NCI-H524 (cell line): ENCODE measurements around the gene ARHGAP8.
"Not testable (repeated sequence)": the region's sequence is repeated elsewhere in the genome, so short reads cannot be mapped to it uniquely, and the experiment has no call there.

Experiments used
- DNase-seq, 2 experiments: peaks; one replicate each; lab custom pipeline; 2025; lab: John Stamatoyannopoulos, UW

ARHGAP8 gene

GRCh38 chr22:44828193-44828592 lies 75.8 kb downstream of the ARHGAP8 start:
- no peak for DNase-seq

- no peak for DNase-seq
Measured at GRCh38 chr22:44831885-44832284, 79.5 kb downstream of the ARHGAP8 start.

GRCh38 chr22:44834065-44834464 lies 81.7 kb downstream of the ARHGAP8 start:
- no peak for DNase-seq

- DNase-seq = no peak
Measured at GRCh38 chr22:44837481-44837880, 85.1 kb downstream of the ARHGAP8 start.

- DNase-seq = no peak
Measured at GRCh38 chr22:44838316-44839016, 86.1 kb downstream of the ARHGAP8 start.

- DNase-seq = peak in 1 of 2 experiments; percentile 6
Measured at GRCh38 chr22:44839061-44839460, 86.7 kb downstream of the ARHGAP8 start.

GRCh38 chr22:44839721-44840120 lies 87.3 kb downstream of the ARHGAP8 start:
- no peak for DNase-seq

- DNase-seq = no peak
Measured at GRCh38 chr22:44840611-44841322, 88.4 kb downstream of the ARHGAP8 start.

GRCh38 chr22:44842417-44842816 lies 90.0 kb downstream of the ARHGAP8 start:
- DNase-seq = no peak

GRCh38 chr22:44845191-44845590 lies 92.8 kb downstream of the ARHGAP8 start:
- DNase-seq = no peak

GRCh38 chr22:44845796-44846720 lies 93.7 kb downstream of the ARHGAP8 start:
- DNase-seq = no peak

- DNase-seq = no peak
Measured at GRCh38 chr22:44846726-44847275, 94.4 kb downstream of the ARHGAP8 start.

GRCh38 chr22:44847380-44847779 lies 95.0 kb downstream of the ARHGAP8 start:
- DNase-seq = no peak

- no peak for DNase-seq
Measured at GRCh38 chr22:44847892-44848291, 95.5 kb downstream of the ARHGAP8 start.

GRCh38 chr22:44848296-44848741 lies 95.9 kb downstream of the ARHGAP8 start:
- DNase-seq = no peak

- DNase-seq = no peak
Measured at GRCh38 chr22:44848791-44849420, 96.5 kb downstream of the ARHGAP8 start.

- no peak for DNase-seq
Measured at GRCh38 chr22:44850946-44851345, 98.6 kb downstream of the ARHGAP8 start.

GRCh38 chr22:44854641-44855040 lies 102.3 kb downstream of the ARHGAP8 start:
- not testable (repeated sequence) for DNase-seq

GRCh38 chr22:44855855-44856254 lies 103.5 kb downstream of the ARHGAP8 start:
- DNase-seq = no peak

- DNase-seq = not testable (repeated sequence)
Measured at GRCh38 chr22:44858819-44859218, 106.4 kb downstream of the ARHGAP8 start.

- no peak for DNase-seq
Measured at GRCh38 chr22:44859641-44860040, 107.3 kb downstream of the ARHGAP8 start.

GRCh38 chr22:44860311-44860710 lies 107.9 kb downstream of the ARHGAP8 start:
- peak; percentile 54 to 86 for DNase-seq
